ENCODE measurements around the gene PKD1L1. TPM values are rescaled to one million over a fixed set of nuclear protein-coding genes. Genes with fewer than 3 reads are reported as not detected.
"Not testable (repeated sequence)": the region's sequence is repeated elsewhere in the genome, so short reads cannot be mapped to it uniquely, and the experiment has no call there.

Gene PKD1L1
- total RNA-seq, 1 donor from 2014 or later, result 0.19 TPM

- H3K27ac Mint-ChIP-seq (ENCODE audit: unreplicated experiment), result no peak overlapping the region
- H3K4me1 Mint-ChIP-seq, result peaks cover 26% of the 10 kb centered on the region
- no peak for DNase-seq (ENCODE audit: low read depth, low spot score)
- H3K9me3 Mint-ChIP-seq, result no peaks in the 10 kb centered on the region
- H3K27me3 Mint-ChIP-seq (ENCODE audit: low read depth), result no peaks in the 10 kb centered on the region
- H3K36me3 Mint-ChIP-seq (ENCODE audit: low read depth), result no peaks in the 10 kb centered on the region
- H3K4me3 Mint-ChIP-seq, result no peak overlapping the region
- peak; percentile 23 for TF ChIP-seq CTCF (conservative IDR thresholded peaks at IDR 0.05)
These were observed 189.1 kb downstream of the PKD1L1 start for GRCh38 chr7:47759056-47759706.

GRCh38 chr7:47758546-47758945 lies 189.7 kb downstream of the PKD1L1 start:
- H3K27ac Mint-ChIP-seq (ENCODE audit: unreplicated experiment), result peak overlapping the region; percentile 96
- no peaks in the 10 kb centered on the region for H3K36me3 Mint-ChIP-seq (ENCODE audit: low read depth)
- no peak for TF ChIP-seq CTCF (conservative IDR thresholded peaks at IDR 0.05)
- H3K9me3 Mint-ChIP-seq, result no peaks in the 10 kb centered on the region
- H3K4me1 Mint-ChIP-seq, result peaks cover 23% of the 10 kb centered on the region
- no peaks in the 10 kb centered on the region for H3K27me3 Mint-ChIP-seq (ENCODE audit: low read depth)
- H3K4me3 Mint-ChIP-seq, result no peak overlapping the region
- no peak for DNase-seq (ENCODE audit: low read depth, low spot score)

GRCh38 chr7:47757921-47758411 lies 190.3 kb downstream of the PKD1L1 start:
- Mint-ChIP-seq H3K4me3 (no peak overlapping the region), H3K27me3 (ENCODE audit: low read depth) (no peaks in the 10 kb centered on the region), H3K27ac (ENCODE audit: unreplicated experiment) (peak overlapping the region; percentile 96), H3K36me3 (ENCODE audit: low read depth) (no peaks in the 10 kb centered on the region), H3K9me3 (peaks cover 4% of the 10 kb centered on the region), H3K4me1 (peaks cover 17% of the 10 kb centered on the region)
- no peak for TF ChIP-seq CTCF (conservative IDR thresholded peaks at IDR 0.05)
- DNase-seq (ENCODE audit: low read depth, low spot score), result no peak

- H3K36me3 Mint-ChIP-seq (ENCODE audit: low read depth), result no peaks in the 10 kb centered on the region
- H3K27me3 Mint-ChIP-seq (ENCODE audit: low read depth), result no peaks in the 10 kb centered on the region
- no peak for TF ChIP-seq CTCF (conservative IDR thresholded peaks at IDR 0.05)
- peaks cover 6% of the 10 kb centered on the region for H3K9me3 Mint-ChIP-seq
- DNase-seq (ENCODE audit: low read depth, low spot score), result no peak
- peaks cover 14% of the 10 kb centered on the region for H3K4me1 Mint-ChIP-seq
- H3K27ac Mint-ChIP-seq (ENCODE audit: unreplicated experiment), result no peak overlapping the region
- H3K4me3 Mint-ChIP-seq, result no peak overlapping the region
These were observed 191.6 kb downstream of the PKD1L1 start for GRCh38 chr7:47756636-47757035.

- DNase-seq (ENCODE audit: low read depth, low spot score), result no peak
- peaks cover 14% of the 10 kb centered on the region for H3K4me1 Mint-ChIP-seq
- H3K27me3 Mint-ChIP-seq (ENCODE audit: low read depth), result no peaks in the 10 kb centered on the region
- H3K4me3 Mint-ChIP-seq, result no peak overlapping the region
- H3K27ac Mint-ChIP-seq (ENCODE audit: unreplicated experiment), result no peak overlapping the region
- no peak for TF ChIP-seq CTCF (conservative IDR thresholded peaks at IDR 0.05)
- no peaks in the 10 kb centered on the region for H3K36me3 Mint-ChIP-seq (ENCODE audit: low read depth)
- H3K9me3 Mint-ChIP-seq, result peaks cover 6% of the 10 kb centered on the region
These were observed 193.0 kb downstream of the PKD1L1 start for GRCh38 chr7:47755248-47755647.

GRCh38 chr7:47751724-47752123 lies 196.5 kb downstream of the PKD1L1 start:
- not testable (repeated sequence) for H3K27ac Mint-ChIP-seq (ENCODE audit: unreplicated experiment); H3K4me3 Mint-ChIP-seq; H3K4me1 Mint-ChIP-seq; H3K36me3 Mint-ChIP-seq (ENCODE audit: low read depth); DNase-seq (ENCODE audit: low read depth, low spot score); H3K9me3 Mint-ChIP-seq; H3K27me3 Mint-ChIP-seq (ENCODE audit: low read depth)

Data from neural crest cell (in vitro differentiated cells).